Fibroblast of lung (primary cell): ENCODE measurements around the gene ARHGAP11B.
A peak's percentile ranks its signal among the peaks of the same experiment; 100 is the strongest.
"Not testable (repeated sequence)": the region's sequence is repeated elsewhere in the genome, so short reads cannot be mapped to it uniquely, and the experiment has no call there.

Experiments used
- DNase-seq, 2 donors: peaks; one replicate each; pipeline versions ENCODE4 v3.0.0 to v3.0.0-alpha.2; 2010; ENCODE audit warnings: low read depth in 2 of 2
- H2AFZ ChIP-seq: 2 replicates; pipeline ENCODE4 v1.5.1; 2012; ENCODE audit warnings: low read length, control low read depth, inconsistent platforms
- H3K27ac ChIP-seq: 2 replicates; pipeline ENCODE4 v1.5.1; 2011; ENCODE audit warnings: low read length, control low read depth; ENCODE audit not compliant: insufficient read depth
- H3K27me3 ChIP-seq: 2 replicates; pipeline ENCODE4 v1.5.1; 2011; ENCODE audit warnings: mild to moderate bottlenecking, low read length; ENCODE audit not compliant: control insufficient read depth, insufficient read depth
- H3K36me3 ChIP-seq: 2 replicates; pipeline ENCODE4 v1.5.1; 2011; ENCODE audit warnings: low read length; ENCODE audit not compliant: control insufficient read depth, insufficient read depth
- H3K4me1 ChIP-seq: 2 replicates; pipeline ENCODE4 v1.5.1; 2011; ENCODE audit warnings: low read length; ENCODE audit not compliant: control insufficient read depth, insufficient read depth; ENCODE audit errors: extremely low read depth
- H3K4me2 ChIP-seq: 2 replicates; pipeline ENCODE4 v1.5.1; 2011; ENCODE audit warnings: low read length, control low read depth; ENCODE audit not compliant: insufficient read depth; ENCODE audit errors: extremely low read depth
- H3K4me3 ChIP-seq, 4 experiments: fragments of 200-600 bp in 1 of 4; sonication (generic) in 1 of 4; replicated peaks in 1 of 4; 2 replicates each; pipeline ENCODE4 v1.5.1; 2011 to 2016; ENCODE audit warnings: low read length in 4 of 4, low read depth in 3 of 4, mild to moderate bottlenecking in 3 of 4, control low read depth in 2 of 4, inconsistent platforms in 1 of 4, mixed read lengths in 1 of 4; ENCODE audit not compliant: insufficient read depth in 1 of 4; ENCODE audit errors: control extremely low read depth in 1 of 4
- H3K79me2 ChIP-seq: 2 replicates; pipeline ENCODE4 v1.5.1; 2012; ENCODE audit warnings: mild to moderate bottlenecking, low read length, inconsistent platforms; ENCODE audit not compliant: control insufficient read depth, insufficient read depth
- H3K9ac ChIP-seq: 2 replicates; pipeline ENCODE4 v1.5.1; 2011; ENCODE audit warnings: mild to moderate bottlenecking, low read length, control low read depth; ENCODE audit not compliant: insufficient read depth
- H3K9me3 ChIP-seq: 2 replicates; pipeline ENCODE4 v1.5.1; 2012; ENCODE audit warnings: low read depth, low read length; ENCODE audit not compliant: control insufficient read depth, insufficient read depth
- H4K20me1 ChIP-seq: 2 replicates; pipeline ENCODE4 v1.5.1; 2011; ENCODE audit warnings: low read length; ENCODE audit not compliant: control insufficient read depth, insufficient read depth; ENCODE audit errors: extremely low read depth

ARHGAP11B gene

DNA sequence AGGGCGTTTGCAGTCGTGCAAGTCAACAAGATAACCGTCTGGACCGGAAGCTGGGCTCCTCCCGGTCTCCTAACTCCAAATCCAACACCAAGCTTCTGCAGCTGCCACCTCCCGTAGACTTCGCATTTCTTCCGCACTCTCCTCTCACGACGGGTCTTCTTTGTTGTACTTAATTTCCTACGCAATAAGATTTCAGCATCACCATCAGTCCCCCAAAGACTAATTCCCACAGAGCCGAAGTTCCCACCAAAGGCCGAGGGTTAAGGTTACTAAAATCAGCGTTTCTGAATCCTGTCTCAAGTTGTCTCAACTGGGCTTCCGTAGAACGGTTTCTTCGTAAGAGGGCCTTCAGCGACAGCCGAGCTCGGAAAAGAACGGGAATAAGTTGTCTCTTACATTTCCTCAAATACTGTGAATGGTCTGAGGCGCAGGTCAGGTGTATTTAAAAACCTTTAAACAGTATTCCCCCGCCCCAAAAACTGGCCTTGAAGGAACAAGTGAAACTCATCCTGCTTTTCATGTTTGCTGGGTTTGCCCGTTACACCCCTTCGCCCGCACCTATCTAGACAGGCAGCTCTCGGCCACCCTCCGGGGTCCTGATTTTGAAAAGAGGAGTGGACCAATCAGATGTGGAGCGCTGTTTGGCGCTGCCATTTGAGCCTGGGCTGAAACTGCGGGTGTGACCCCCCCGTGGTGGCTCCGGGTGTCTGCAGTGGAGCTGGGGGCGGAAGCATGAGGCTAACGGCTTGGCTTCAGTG is at the start of gene ARHGAP11B:
Gene ARHGAP11B (plus strand): TSS at position 693 of the 758 bp plus-strand sequence.
- H2AFZ ChIP-seq, result peak within 1 kb of the TSS; percentile 62
- H3K27me3 ChIP-seq, H3K4me1 ChIP-seq, H4K20me1 ChIP-seq, H3K9me3 ChIP-seq, H3K36me3 ChIP-seq: not testable (repeated sequence)
- peaks cover 37% of the 10 kb centered on the region for H3K79me2 ChIP-seq
- peak within 1 kb of the TSS; percentile 96 for H3K27ac ChIP-seq
- peak within 1 kb of the TSS; percentile 71 for H3K4me2 ChIP-seq
- peak within 1 kb of the TSS; percentile 64 to 87 (median 74) for H3K4me3 ChIP-seq
- H3K9ac ChIP-seq, result peak within 1 kb of the TSS; percentile 67
- DNase-seq, result peak; percentile 98 to 99

GRCh38 chr15:30579394-30579970 is 46.4 kb upstream of the ARHGAP11B start:
- not testable (repeated sequence) for H3K4me3 ChIP-seq, H3K9ac ChIP-seq, H3K27me3 ChIP-seq, H3K36me3 ChIP-seq, H3K4me1 ChIP-seq, H3K9me3 ChIP-seq, H2AFZ ChIP-seq, H3K27ac ChIP-seq, H4K20me1 ChIP-seq, H3K4me2 ChIP-seq, H3K79me2 ChIP-seq, DNase-seq

DNA sequence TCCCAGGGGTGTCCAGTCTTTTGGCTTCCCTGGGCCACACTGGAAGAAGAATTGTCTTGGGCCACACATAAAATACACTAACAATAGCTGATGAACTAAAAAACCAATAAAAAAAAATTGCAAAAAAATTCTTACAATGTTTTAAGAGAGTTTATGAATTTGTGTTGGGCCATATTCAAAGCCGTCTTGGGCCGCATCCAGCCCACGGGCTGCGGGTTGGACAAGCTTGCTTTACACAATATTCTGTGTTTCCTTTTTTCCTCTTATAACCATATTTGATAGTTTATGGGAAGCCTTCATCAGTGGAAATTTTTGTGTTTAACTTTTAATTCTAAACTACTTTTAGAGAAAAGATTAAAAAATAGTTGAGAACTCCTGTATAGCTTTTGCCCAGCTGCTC is 45.2 kb upstream of the ARHGAP11B start:
- DNase-seq, H3K4me3 ChIP-seq, H3K27me3 ChIP-seq, H3K4me1 ChIP-seq, H3K9ac ChIP-seq, H3K9me3 ChIP-seq, H2AFZ ChIP-seq, H3K27ac ChIP-seq, H3K4me2 ChIP-seq, H3K79me2 ChIP-seq, H3K36me3 ChIP-seq, H4K20me1 ChIP-seq: not testable (repeated sequence)

DNA sequence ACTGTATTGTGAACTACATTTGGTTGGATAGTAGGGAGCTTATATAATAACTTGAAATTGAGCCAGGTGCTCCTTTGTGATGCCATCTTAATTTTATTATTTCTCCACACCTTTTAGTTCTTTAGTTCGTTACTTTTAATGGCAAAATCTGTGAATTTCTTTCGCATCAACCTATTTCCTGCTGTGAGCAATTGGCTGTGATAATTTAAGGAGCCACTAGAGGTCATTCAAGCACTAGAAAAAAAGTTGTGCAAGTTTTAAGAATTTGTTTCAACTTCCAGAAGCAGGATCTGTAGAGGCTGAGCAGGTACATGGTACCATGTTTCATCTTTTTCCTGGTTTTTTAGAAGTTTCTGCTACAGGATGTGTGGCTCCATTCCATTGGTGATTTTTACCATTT is 27.0 kb upstream of the ARHGAP11B start:
- H3K9ac ChIP-seq, H3K4me2 ChIP-seq, H2AFZ ChIP-seq, H3K9me3 ChIP-seq, H3K27me3 ChIP-seq, H3K36me3 ChIP-seq, H3K4me3 ChIP-seq, DNase-seq, H3K79me2 ChIP-seq, H4K20me1 ChIP-seq, H3K4me1 ChIP-seq, H3K27ac ChIP-seq: not testable (repeated sequence)

DNA sequence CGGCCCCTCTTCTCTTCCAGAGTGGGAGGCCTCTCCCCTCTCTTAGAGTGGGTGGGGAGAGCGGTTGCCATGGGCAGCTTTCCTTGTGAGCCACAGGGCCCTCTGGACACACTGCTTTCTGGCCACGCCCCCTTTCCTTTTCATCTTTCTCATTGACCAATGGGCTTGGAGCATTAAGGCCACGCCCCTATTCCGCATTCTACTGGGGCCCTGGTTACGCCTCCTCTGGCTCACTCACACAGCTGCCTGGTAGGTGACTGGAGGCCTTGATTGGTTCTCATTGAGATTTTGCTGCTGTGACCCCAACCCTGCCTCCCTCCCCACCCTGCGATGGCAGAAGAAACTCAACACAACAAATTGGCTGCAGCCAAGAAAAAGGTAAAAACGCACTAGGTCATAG is 22.1 kb upstream of the ARHGAP11B start, which contains the start of gene GOLGA8H:
Gene GOLGA8H (plus strand): TSS at position 233 of the 400 bp plus-strand sequence. CDS start 98 bp downstream, at position 331.
- not testable (repeated sequence) for H3K4me2 ChIP-seq, H3K36me3 ChIP-seq, DNase-seq, H3K4me1 ChIP-seq, H3K9ac ChIP-seq, H3K27ac ChIP-seq, H3K27me3 ChIP-seq, H3K9me3 ChIP-seq, H3K79me2 ChIP-seq, H3K4me3 ChIP-seq, H4K20me1 ChIP-seq, H2AFZ ChIP-seq

- H4K20me1 ChIP-seq, H3K27me3 ChIP-seq, H3K4me3 ChIP-seq, H3K4me2 ChIP-seq, H3K9me3 ChIP-seq, H2AFZ ChIP-seq, H3K4me1 ChIP-seq, H3K79me2 ChIP-seq, H3K36me3 ChIP-seq, H3K9ac ChIP-seq, H3K27ac ChIP-seq, DNase-seq: not testable (repeated sequence)
These were observed 13.7 kb upstream of the ARHGAP11B start for GRCh38 chr15:30612271-30612670.

- not testable (repeated sequence) for H3K4me2 ChIP-seq, H2AFZ ChIP-seq, H3K27ac ChIP-seq, H3K79me2 ChIP-seq, H3K4me1 ChIP-seq, H3K27me3 ChIP-seq, H3K9me3 ChIP-seq, H4K20me1 ChIP-seq, H3K9ac ChIP-seq, H3K4me3 ChIP-seq, H3K36me3 ChIP-seq
- DNase-seq, result peak; percentile 12 to 38
These were observed 4.6 kb upstream of the ARHGAP11B start for GRCh38 chr15:30621342-30621741.
